Activated CD4-positive, alpha-beta T cell treated with anti-CD3 and anti-CD28 coated beads, Interleukin-2, amount 10 ng/mL, durations not matched to agents 24 days and 14 days (primary cell): ENCODE measurements around the gene TBATA. TPM values are rescaled to one million over a fixed set of nuclear protein-coding genes. Genes with fewer than 3 reads are reported as not detected.

Source experiments
- DNase-seq: peaks from one replicate; pipeline ENCODE4 v3.0.0; 2022
- H3K27ac Mint-ChIP-seq: one replicate; pipeline ENCODE4 v1.8.0; 2022; ENCODE audit warnings: mild to moderate bottlenecking, mixed read lengths
- H3K27me3 Mint-ChIP-seq: one replicate; pipeline ENCODE4 v1.8.0; 2022; ENCODE audit warnings: mixed read lengths
- H3K36me3 Mint-ChIP-seq: one replicate; pipeline ENCODE4 v1.8.0; 2022; ENCODE audit warnings: low read depth, mild to moderate bottlenecking, mixed read lengths
- H3K4me1 Mint-ChIP-seq: one replicate; pipeline ENCODE4 v1.8.0; 2021; ENCODE audit warnings: mixed read lengths
- H3K4me3 Mint-ChIP-seq: one replicate; pipeline ENCODE4 v1.8.0; 2022; ENCODE audit warnings: mild to moderate bottlenecking, moderate library complexity, mixed read lengths
- H3K9me3 Mint-ChIP-seq: one replicate; pipeline ENCODE4 v1.8.0; 2021; ENCODE audit warnings: mixed read lengths
- intact Hi-C: fragments of 100-400 bp; cut with micrococcal nuclease; formaldehyde crosslinking; loops from one replicate; pipeline ENCODE4 v1.15.1; 2023
- total RNA-seq: library from RNA; stranded (reverse); gene quantifications from 2 replicates; pipeline ENCODE4 v1.2.3, GENCODE V29; 2022

TBATA gene
- total RNA-seq, 1 donor from 2014 or later: not detected

GRCh38 chr10:70757856-70758255 lies 27.3 kb downstream of the TBATA start:
- H3K36me3 Mint-ChIP-seq: no peaks in the 10 kb centered on the region
- intact Hi-C loops: loop anchor here (2.0 to 10.0 kb wide), 3 partner anchors 139 to 293 kb away; no protein-coding TSS in a partner anchor
- H3K4me1 Mint-ChIP-seq: peaks cover 8% of the 10 kb centered on the region
- no peaks in the 10 kb centered on the region for H3K27me3 Mint-ChIP-seq
- DNase-seq: no peak
- H3K4me3 Mint-ChIP-seq: no peak overlapping the region
- H3K27ac Mint-ChIP-seq: no peak overlapping the region
- no peaks in the 10 kb centered on the region for H3K9me3 Mint-ChIP-seq

GRCh38 chr10:70756700-70757360 lies 28.3 kb downstream of the TBATA start:
- H3K4me3 Mint-ChIP-seq: no peak overlapping the region
- no peaks in the 10 kb centered on the region for H3K36me3 Mint-ChIP-seq
- no peaks in the 10 kb centered on the region for H3K27me3 Mint-ChIP-seq
- intact Hi-C loops: loop anchor here (10.0 kb wide), 1 partner anchor 292 kb away; no protein-coding TSS in a partner anchor
- H3K4me1 Mint-ChIP-seq: peaks cover 8% of the 10 kb centered on the region
- no peaks in the 10 kb centered on the region for H3K9me3 Mint-ChIP-seq
- no peak for DNase-seq
- no peak overlapping the region for H3K27ac Mint-ChIP-seq

- no peak overlapping the region for H3K4me3 Mint-ChIP-seq
- no peaks in the 10 kb centered on the region for H3K27me3 Mint-ChIP-seq
- intact Hi-C loops: loop anchor here (10.0 kb wide), 1 partner anchor 289 kb away; no protein-coding TSS in a partner anchor
- H3K27ac Mint-ChIP-seq: no peak overlapping the region
- peaks cover 6% of the 10 kb centered on the region for H3K4me1 Mint-ChIP-seq
- no peak for DNase-seq
- no peaks in the 10 kb centered on the region for H3K36me3 Mint-ChIP-seq
- H3K9me3 Mint-ChIP-seq: no peaks in the 10 kb centered on the region
Observed at GRCh38 chr10:70753841-70754621, 31.1 kb downstream of the TBATA start.

- no peak overlapping the region for H3K27ac Mint-ChIP-seq
- no peaks in the 10 kb centered on the region for H3K4me1 Mint-ChIP-seq
- no peak overlapping the region for H3K4me3 Mint-ChIP-seq
- H3K9me3 Mint-ChIP-seq: no peaks in the 10 kb centered on the region
- no peaks in the 10 kb centered on the region for H3K36me3 Mint-ChIP-seq
- intact Hi-C loops: loop anchor here (10.0 kb wide), 1 partner anchor 288 kb away; no protein-coding TSS in a partner anchor
- DNase-seq: no peak
- no peaks in the 10 kb centered on the region for H3K27me3 Mint-ChIP-seq
Observed at GRCh38 chr10:70753026-70753663, 32.0 kb downstream of the TBATA start.

- Mint-ChIP-seq H3K4me3 (no peak overlapping the region), H3K4me1 (no peaks in the 10 kb centered on the region), H3K36me3 (no peaks in the 10 kb centered on the region), H3K27me3 (no peaks in the 10 kb centered on the region), H3K27ac (no peak overlapping the region), H3K9me3 (no peaks in the 10 kb centered on the region)
- no peak for DNase-seq
- intact Hi-C loops: loop anchor here (10.0 kb wide), 1 partner anchor 288 kb away; no protein-coding TSS in a partner anchor
Observed at GRCh38 chr10:70752571-70752970, 32.6 kb downstream of the TBATA start.

- intact Hi-C loops: loop anchor here (10.0 kb wide), 1 partner anchor 287 kb away; no protein-coding TSS in a partner anchor
- Mint-ChIP-seq H3K27ac (no peak overlapping the region), H3K36me3 (no peaks in the 10 kb centered on the region), H3K9me3 (no peaks in the 10 kb centered on the region), H3K4me1 (no peaks in the 10 kb centered on the region), H3K27me3 (no peaks in the 10 kb centered on the region), H3K4me3 (no peak overlapping the region)
- DNase-seq: no peak
Observed at GRCh38 chr10:70751991-70752390, 33.2 kb downstream of the TBATA start.

GRCh38 chr10:70751356-70751755 lies 33.8 kb downstream of the TBATA start:
- Mint-ChIP-seq H3K4me1 (no peaks in the 10 kb centered on the region), H3K27me3 (no peaks in the 10 kb centered on the region), H3K27ac (no peak overlapping the region), H3K36me3 (no peaks in the 10 kb centered on the region), H3K9me3 (no peaks in the 10 kb centered on the region), H3K4me3 (no peak overlapping the region)
- no peak for DNase-seq
- intact Hi-C loops: loop anchor here (10.0 kb wide), 1 partner anchor 287 kb away; no protein-coding TSS in a partner anchor

GRCh38 chr10:70750156-70750703 lies 34.9 kb downstream of the TBATA start:
- intact Hi-C loops: loop anchor here (10.0 kb wide), 1 partner anchor 285 kb away; no protein-coding TSS in a partner anchor
- no peak overlapping the region for H3K27ac Mint-ChIP-seq
- H3K4me3 Mint-ChIP-seq: no peak overlapping the region
- no peaks in the 10 kb centered on the region for H3K27me3 Mint-ChIP-seq
- no peaks in the 10 kb centered on the region for H3K4me1 Mint-ChIP-seq
- no peaks in the 10 kb centered on the region for H3K36me3 Mint-ChIP-seq
- no peak for DNase-seq
- no peaks in the 10 kb centered on the region for H3K9me3 Mint-ChIP-seq

- no peak for DNase-seq
- no peak overlapping the region for H3K4me3 Mint-ChIP-seq
- no peaks in the 10 kb centered on the region for H3K9me3 Mint-ChIP-seq
- H3K27ac Mint-ChIP-seq: no peak overlapping the region
- no peaks in the 10 kb centered on the region for H3K4me1 Mint-ChIP-seq
- intact Hi-C loops: loop anchor here (10.0 kb wide), 1 partner anchor 285 kb away; no protein-coding TSS in a partner anchor
- H3K36me3 Mint-ChIP-seq: no peaks in the 10 kb centered on the region
- no peaks in the 10 kb centered on the region for H3K27me3 Mint-ChIP-seq
Observed at GRCh38 chr10:70749756-70750155, 35.4 kb downstream of the TBATA start.

- H3K9me3 Mint-ChIP-seq: peaks cover 4% of the 10 kb centered on the region
- intact Hi-C loops: no loop called here
Observed at GRCh38 chr10:70748801-70749573, 36.2 kb downstream of the TBATA start.

GRCh38 chr10:70748305-70748704 lies 36.9 kb downstream of the TBATA start:
- Mint-ChIP-seq H3K36me3 (no peaks in the 10 kb centered on the region), H3K4me1 (peaks cover 2% of the 10 kb centered on the region), H3K4me3 (no peak overlapping the region), H3K27me3 (no peaks in the 10 kb centered on the region), H3K9me3 (peaks cover 4% of the 10 kb centered on the region), H3K27ac (no peak overlapping the region)
- DNase-seq: no peak
- intact Hi-C loops: no loop called here

More at GRCh38 chr10:70748801-70749573, 36.2 kb downstream of the TBATA start:
- Mint-ChIP-seq H3K36me3 (no peaks in the 10 kb centered on the region), H3K27me3 (no peaks in the 10 kb centered on the region), H3K4me1 (peaks cover 2% of the 10 kb centered on the region), H3K27ac (no peak overlapping the region), H3K4me3 (no peak overlapping the region)
- DNase-seq: no peak

- no peak overlapping the region for H3K4me3 Mint-ChIP-seq
- H3K36me3 Mint-ChIP-seq: no peaks in the 10 kb centered on the region
- intact Hi-C loops: no loop called here
- no peaks in the 10 kb centered on the region for H3K27me3 Mint-ChIP-seq
- peaks cover 4% of the 10 kb centered on the region for H3K9me3 Mint-ChIP-seq
- no peak for DNase-seq
- H3K4me1 Mint-ChIP-seq: peaks cover 9% of the 10 kb centered on the region
- no peak overlapping the region for H3K27ac Mint-ChIP-seq
Observed at GRCh38 chr10:70747192-70747965, 37.8 kb downstream of the TBATA start.
